ENCODE data around the gene NLRP13.

DNA sequence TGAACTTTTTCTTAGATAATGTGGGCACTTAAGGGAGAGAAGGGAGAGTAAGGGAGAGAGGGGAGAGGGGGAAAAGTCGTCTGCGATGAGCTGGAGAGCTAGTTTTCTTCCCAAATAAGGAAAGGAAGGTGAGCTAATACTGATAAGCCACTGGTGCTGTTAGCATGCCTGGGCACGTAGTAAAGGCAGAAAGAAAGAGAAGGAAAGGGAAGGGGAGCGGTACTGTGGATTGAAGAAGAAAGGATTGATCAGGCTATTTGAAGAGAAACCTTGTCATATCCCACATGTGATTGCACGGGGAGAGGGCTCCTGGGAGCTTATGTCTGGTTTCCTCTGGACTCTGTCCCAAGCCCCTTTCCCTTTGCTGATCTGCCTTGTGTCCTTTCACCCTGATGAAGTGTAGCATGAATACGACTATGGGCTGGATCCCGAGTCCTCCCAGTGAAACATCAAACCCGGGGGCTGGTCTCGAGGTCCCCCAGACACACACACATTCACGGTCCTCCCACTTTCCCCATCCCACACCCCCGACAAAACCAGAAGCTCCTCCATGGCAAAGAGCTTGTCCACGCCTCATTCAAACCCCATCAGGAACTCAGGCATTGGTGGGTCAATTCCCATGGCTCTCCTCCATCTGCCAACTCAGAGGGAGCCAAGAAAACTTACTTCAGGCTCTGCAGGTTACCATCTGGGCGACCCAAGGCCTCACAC lies 30.6 kb downstream of the NLRP13 start:
- TF ChIP-seq, protein P1, sequence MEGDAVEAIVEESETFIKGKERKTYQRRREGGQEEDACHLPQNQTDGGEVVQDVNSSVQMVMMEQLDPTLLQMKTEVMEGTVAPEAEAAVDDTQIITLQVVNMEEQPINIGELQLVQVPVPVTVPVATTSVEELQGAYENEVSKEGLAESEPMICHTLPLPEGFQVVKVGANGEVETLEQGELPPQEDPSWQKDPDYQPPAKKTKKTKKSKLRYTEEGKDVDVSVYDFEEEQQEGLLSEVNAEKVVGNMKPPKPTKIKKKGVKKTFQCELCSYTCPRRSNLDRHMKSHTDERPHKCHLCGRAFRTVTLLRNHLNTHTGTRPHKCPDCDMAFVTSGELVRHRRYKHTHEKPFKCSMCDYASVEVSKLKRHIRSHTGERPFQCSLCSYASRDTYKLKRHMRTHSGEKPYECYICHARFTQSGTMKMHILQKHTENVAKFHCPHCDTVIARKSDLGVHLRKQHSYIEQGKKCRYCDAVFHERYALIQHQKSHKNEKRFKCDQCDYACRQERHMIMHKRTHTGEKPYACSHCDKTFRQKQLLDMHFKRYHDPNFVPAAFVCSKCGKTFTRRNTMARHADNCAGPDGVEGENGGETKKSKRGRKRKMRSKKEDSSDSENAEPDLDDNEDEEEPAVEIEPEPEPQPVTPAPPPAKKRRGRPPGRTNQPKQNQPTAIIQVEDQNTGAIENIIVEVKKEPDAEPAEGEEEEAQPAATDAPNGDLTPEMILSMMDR (optimal IDR thresholded peaks at IDR 0.05 in 1 of 3, IDR thresholded peaks at IDR 0.05 in 1 of 3, conservative IDR thresholded peaks at IDR 0.05 in 1 of 3; ENCODE audit: extremely low read depth in 1 of 3, insufficient read depth in 2 of 3, low read length in 3 of 3) = no peak
- TF ChIP-seq EZH2 (IDR thresholded peaks at IDR 0.05; ENCODE audit: low read length) = no peak

Data from keratinocyte (primary cell).